ENCODE results near the gene SCGB1D1.

- no peak for TF ChIP-seq CTCF (IDR thresholded peaks at IDR 0.05)
- TF ChIP-seq POLR2A (IDR thresholded peaks at IDR 0.05; ENCODE audit: low read depth) = no peak
- no peak for TF ChIP-seq POLR2AphosphoS5 (IDR thresholded peaks at IDR 0.05)
Observed at GRCh38 chr11:62205441-62205840, 15.4 kb downstream of the SCGB1D1 start.
